ENCODE measurements around the gene TUBA1B. TPM values are rescaled to one million over a fixed set of nuclear protein-coding genes. Genes with fewer than 3 reads are reported as not detected.

The TUBA1B gene
- total and polyA plus RNA-seq, 2 donors: 941 to 999 TPM

GRCh38 chr12:49109641-49110463, 21.3 kb downstream of the TUBA1B start:
- WGBS: 3% methylated on average over 33 of the region's 33 CpGs
- DNase-seq (ENCODE audit: extremely low spot score): no peak
- Histone ChIP-seq H3K27ac (ENCODE audit: low read depth) (peak overlapping the region; percentile 85), H3K36me3 (ENCODE audit: insufficient read depth) (peaks cover 3% of the 10 kb centered on the region), H3K4me1 (ENCODE audit: insufficient read depth) (peaks cover 3% of the 10 kb centered on the region), H3K4me3 (ENCODE audit: low read depth, low read length) (peak overlapping the region; percentile 82)

- Histone ChIP-seq H3K36me3 (ENCODE audit: insufficient read depth) (peaks cover 3% of the 10 kb centered on the region), H3K4me3 (ENCODE audit: low read depth, low read length) (peak overlapping the region; percentile 82), H3K4me1 (ENCODE audit: insufficient read depth) (peaks cover 3% of the 10 kb centered on the region), H3K27ac (ENCODE audit: low read depth) (peak overlapping the region; percentile 74)
- DNase-seq (ENCODE audit: extremely low spot score): no peak
- 9% methylated on average over 4 of the region's 4 CpGs for WGBS
Measured at GRCh38 chr12:49108958-49109404, 22.2 kb downstream of the TUBA1B start.

GRCh38 chr12:49105504-49106084, 25.6 kb downstream of the TUBA1B start:
- H3K4me1 ChIP-seq (ENCODE audit: insufficient read depth): peaks cover 3% of the 10 kb centered on the region
- 67% methylated on average over 9 of the region's 9 CpGs for WGBS
- DNase-seq (ENCODE audit: extremely low spot score): no peak
- no peak overlapping the region for H3K27ac ChIP-seq (ENCODE audit: low read depth)
- no peak overlapping the region for H3K4me3 ChIP-seq (ENCODE audit: low read depth, low read length)
- peaks cover 7% of the 10 kb centered on the region for H3K36me3 ChIP-seq (ENCODE audit: insufficient read depth)

DNA sequence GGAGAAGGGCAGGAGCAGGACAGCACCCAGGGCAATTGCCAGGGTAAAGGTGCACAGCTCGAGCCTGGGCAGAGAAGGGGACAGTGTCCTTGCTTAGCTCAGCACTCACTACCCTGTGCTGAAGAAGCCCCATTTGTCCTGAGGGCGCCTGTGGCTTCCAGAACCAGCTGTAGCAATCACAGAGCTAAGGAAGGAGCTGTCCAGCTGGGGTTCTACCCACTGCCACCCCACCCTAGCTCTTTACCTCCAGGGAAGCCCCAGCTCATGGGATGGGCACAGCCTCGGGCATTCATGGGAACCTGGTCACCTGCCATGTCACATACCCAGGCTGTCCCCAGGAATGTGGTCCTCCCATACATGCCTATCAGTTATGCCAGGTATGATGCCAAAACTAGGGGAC, 26.4 kb downstream of the TUBA1B start:
- peaks cover 3% of the 10 kb centered on the region for H3K4me1 ChIP-seq (ENCODE audit: insufficient read depth)
- no peak overlapping the region for H3K4me3 ChIP-seq (ENCODE audit: low read depth, low read length)
- DNase-seq (ENCODE audit: extremely low spot score): no peak
- peaks cover 7% of the 10 kb centered on the region for H3K36me3 ChIP-seq (ENCODE audit: insufficient read depth)
- no peak overlapping the region for H3K27ac ChIP-seq (ENCODE audit: low read depth)
- 89% methylated on average over 3 of the region's 3 CpGs for WGBS

DNA sequence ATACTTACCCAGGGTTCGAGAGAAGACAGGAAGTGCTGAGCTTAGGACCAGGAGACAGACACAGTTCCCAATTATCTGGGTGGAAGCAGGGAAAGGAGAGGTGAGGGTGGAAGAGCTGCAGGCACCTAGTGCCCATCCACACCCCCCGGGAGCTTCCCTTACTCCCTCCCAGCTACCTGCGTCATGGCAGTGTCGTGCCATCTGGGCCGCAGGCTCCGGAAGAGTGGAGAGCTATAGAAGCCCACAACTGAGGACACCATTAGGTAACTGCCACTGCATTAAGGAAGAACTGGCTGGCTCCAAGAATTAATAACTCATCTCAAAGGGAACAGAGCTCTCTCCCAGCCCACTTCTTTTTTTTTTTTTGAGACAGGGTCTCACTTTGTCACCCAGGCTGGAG, 30.8 kb downstream of the TUBA1B start:
- no peaks in the 10 kb centered on the region for H3K4me1 ChIP-seq (ENCODE audit: insufficient read depth)
- WGBS: 90% methylated on average over 6 of the region's 6 CpGs
- no peak overlapping the region for H3K4me3 ChIP-seq (ENCODE audit: low read depth, low read length)
- no peak overlapping the region for H3K27ac ChIP-seq (ENCODE audit: low read depth)
- DNase-seq (ENCODE audit: extremely low spot score): no peak
- H3K36me3 ChIP-seq (ENCODE audit: insufficient read depth): peaks cover 5% of the 10 kb centered on the region

GRCh38 chr12:49098703-49099102, 32.5 kb downstream of the TUBA1B start:
- H3K36me3 ChIP-seq (ENCODE audit: insufficient read depth): peaks cover 5% of the 10 kb centered on the region

GRCh38 chr12:49098035-49098451, 33.2 kb downstream of the TUBA1B start:
- Histone ChIP-seq H3K4me3 (ENCODE audit: low read depth, low read length) (no peak overlapping the region), H3K36me3 (ENCODE audit: insufficient read depth) (peaks cover 5% of the 10 kb centered on the region), H3K4me1 (ENCODE audit: insufficient read depth) (no peaks in the 10 kb centered on the region), H3K27ac (ENCODE audit: low read depth) (no peak overlapping the region)
- no peak for DNase-seq (ENCODE audit: extremely low spot score)
- 61% methylated on average over 4 of the region's 4 CpGs for WGBS

More at GRCh38 chr12:49098703-49099102, 32.5 kb downstream of the TUBA1B start:
- Histone ChIP-seq H3K27ac (ENCODE audit: low read depth) (no peak overlapping the region), H3K4me3 (ENCODE audit: low read depth, low read length) (no peak overlapping the region), H3K4me1 (ENCODE audit: insufficient read depth) (no peaks in the 10 kb centered on the region)
- no peak for DNase-seq (ENCODE audit: extremely low spot score)
- 88% methylated on average over 2 of the region's 2 CpGs for WGBS

DNA sequence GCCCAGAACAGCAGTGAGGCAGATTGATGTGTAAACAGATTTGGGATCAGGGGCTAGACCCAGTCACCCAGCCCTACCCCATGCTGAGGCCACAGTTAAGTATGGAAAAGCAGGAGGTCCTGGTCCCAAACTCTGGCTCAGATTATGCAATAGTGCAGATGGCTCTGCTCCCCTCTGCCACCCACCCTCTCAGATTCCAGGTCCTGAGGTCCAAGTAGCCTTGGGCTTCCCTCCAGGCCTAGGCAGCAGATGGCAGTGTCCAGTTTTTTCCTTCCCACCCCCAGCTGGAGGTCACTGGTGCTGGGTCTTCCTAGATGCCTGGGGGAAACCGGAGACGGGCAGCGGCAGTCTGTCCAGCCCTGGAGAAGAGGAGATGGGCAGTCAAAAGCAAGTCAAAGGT, 33.8 kb downstream of the TUBA1B start:
- H3K4me3 ChIP-seq (ENCODE audit: low read depth, low read length): no peak overlapping the region
- no peak for DNase-seq (ENCODE audit: extremely low spot score)
- no peaks in the 10 kb centered on the region for H3K4me1 ChIP-seq (ENCODE audit: insufficient read depth)
- H3K27ac ChIP-seq (ENCODE audit: low read depth): no peak overlapping the region
- 82% methylated on average over 3 of the region's 3 CpGs for WGBS
- H3K36me3 ChIP-seq (ENCODE audit: insufficient read depth): peaks cover 4% of the 10 kb centered on the region

GRCh38 chr12:49094975-49095365, 36.2 kb downstream of the TUBA1B start:
- no peak overlapping the region for H3K27ac ChIP-seq (ENCODE audit: low read depth)
- 74% methylated on average over 2 of the region's 2 CpGs for WGBS
- no peak for DNase-seq (ENCODE audit: extremely low spot score)
- no peaks in the 10 kb centered on the region for H3K4me1 ChIP-seq (ENCODE audit: insufficient read depth)
- no peak overlapping the region for H3K4me3 ChIP-seq (ENCODE audit: low read depth, low read length)
- peaks cover 2% of the 10 kb centered on the region for H3K36me3 ChIP-seq (ENCODE audit: insufficient read depth)

DNA sequence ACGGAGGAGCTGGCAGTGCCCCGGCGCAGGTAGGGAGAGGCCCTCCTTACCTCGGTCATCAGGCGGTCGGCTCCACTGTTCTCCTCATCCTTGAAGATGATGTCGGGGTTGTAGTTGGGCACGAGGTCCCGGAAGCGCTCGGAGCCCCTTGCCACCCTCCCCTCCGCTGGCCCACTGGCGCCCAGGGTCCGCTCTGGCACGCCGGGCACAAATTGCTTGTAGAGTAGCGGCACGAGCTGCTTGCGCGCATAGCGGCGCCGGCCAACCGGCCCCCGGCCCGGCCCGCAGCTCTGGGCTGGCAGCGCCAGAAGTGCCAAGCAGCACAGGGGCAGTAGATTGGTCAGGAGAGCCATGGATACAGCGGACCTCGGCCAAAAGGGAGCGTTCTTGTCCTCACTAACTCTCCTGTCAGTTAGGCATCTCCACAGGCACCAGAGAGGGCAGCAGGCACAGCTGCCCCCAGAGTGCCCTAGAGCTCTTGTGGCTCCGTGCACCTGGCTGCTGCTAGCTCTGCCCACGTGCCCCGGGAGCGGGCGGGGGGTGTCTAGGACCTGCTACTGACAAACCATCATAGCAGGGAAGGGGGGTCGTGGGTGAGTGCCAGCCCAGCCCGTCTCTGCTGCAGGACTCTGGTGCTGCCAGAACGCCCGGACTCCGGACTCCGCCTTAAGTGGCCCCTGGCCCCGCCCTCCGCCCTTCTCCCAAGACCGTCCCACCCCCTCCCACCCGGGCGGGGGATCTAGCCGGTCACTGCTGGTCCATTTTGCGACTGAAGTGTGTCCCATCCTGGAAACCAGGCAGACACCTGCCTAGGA, 36.8 kb downstream of the TUBA1B start, which contains the start of gene DHH:
Gene DHH (minus strand): TSS at position 642 of the 815 bp plus-strand sequence. CDS start 289 bp downstream, at position 353.
- Histone ChIP-seq H3K4me1 (ENCODE audit: insufficient read depth) (no peaks in the 10 kb centered on the region), H3K27ac (ENCODE audit: low read depth) (no peak within 1 kb of the TSS), H3K4me3 (ENCODE audit: low read depth, low read length) (no peak within 1 kb of the TSS), H3K36me3 (ENCODE audit: insufficient read depth) (peaks cover 2% of the 10 kb centered on the region)
- WGBS: 3% methylated on average over 49 of the region's 49 CpGs
- DNase-seq (ENCODE audit: extremely low spot score): no peak

DNA sequence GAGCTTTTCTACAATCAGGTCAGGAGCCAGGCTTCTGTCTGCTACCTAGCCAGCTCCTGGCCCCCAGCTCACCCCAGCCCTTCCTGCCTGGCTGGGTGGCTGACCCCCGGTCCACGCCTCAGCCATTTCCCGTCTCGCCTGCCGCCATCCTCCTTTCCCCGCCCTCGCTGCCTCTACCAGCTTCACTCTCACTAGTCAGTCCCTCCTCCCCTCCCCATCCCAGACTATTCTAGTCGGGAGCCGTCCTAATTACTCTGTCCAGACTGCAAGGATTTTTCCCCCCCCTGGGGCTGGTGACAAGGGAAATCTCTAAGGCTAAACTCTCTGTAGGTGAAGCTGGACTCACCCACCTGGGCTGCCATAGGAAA, 37.4 kb downstream of the TUBA1B start:
- DNase-seq (ENCODE audit: extremely low spot score): no peak
- Histone ChIP-seq H3K4me3 (ENCODE audit: low read depth, low read length) (no peak overlapping the region), H3K36me3 (ENCODE audit: insufficient read depth) (no peaks in the 10 kb centered on the region), H3K27ac (ENCODE audit: low read depth) (no peak overlapping the region), H3K4me1 (ENCODE audit: insufficient read depth) (no peaks in the 10 kb centered on the region)
- 5% methylated on average over 9 of the region's 9 CpGs for WGBS

DNA sequence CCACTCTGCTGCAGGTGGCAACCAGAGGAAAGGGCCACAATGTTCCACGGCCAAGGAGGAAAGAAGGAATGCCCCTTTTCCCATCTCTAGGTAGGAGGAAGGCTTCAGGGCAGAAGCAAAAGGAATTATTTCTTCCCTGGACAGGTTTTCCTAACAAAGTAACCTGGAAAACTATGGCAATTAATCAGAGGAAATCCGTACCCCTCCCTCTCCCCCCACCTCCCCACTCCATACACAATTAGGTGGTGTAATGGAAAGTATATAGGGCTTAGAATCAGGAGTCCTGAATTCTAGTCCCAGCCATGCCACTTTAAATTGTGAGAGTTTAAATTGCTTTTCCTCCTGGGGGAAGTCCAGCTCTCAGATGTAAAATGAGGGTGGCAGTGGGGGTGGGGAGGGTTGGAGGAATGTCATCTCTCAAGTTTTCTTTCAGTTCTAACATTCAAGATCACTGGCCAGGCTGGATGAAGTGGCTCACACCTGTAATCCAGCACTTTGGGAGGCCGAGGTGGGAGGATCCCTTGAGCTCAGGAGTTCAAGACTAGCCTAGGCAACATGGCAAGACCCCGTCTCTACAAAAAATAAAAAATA, 38.3 kb downstream of the TUBA1B start:
- Histone ChIP-seq H3K36me3 (ENCODE audit: insufficient read depth) (no peaks in the 10 kb centered on the region), H3K4me1 (ENCODE audit: insufficient read depth) (no peaks in the 10 kb centered on the region), H3K27ac (ENCODE audit: low read depth) (no peak overlapping the region), H3K4me3 (ENCODE audit: low read depth, low read length) (no peak overlapping the region)
- no peak for DNase-seq (ENCODE audit: extremely low spot score)
- 55% methylated on average over 4 of the region's 4 CpGs for WGBS

- no peaks in the 10 kb centered on the region for H3K4me1 ChIP-seq (ENCODE audit: insufficient read depth)
- peak overlapping the region; percentile 10 for H3K4me3 ChIP-seq (ENCODE audit: low read depth, low read length)
- H3K36me3 ChIP-seq (ENCODE audit: insufficient read depth): no peaks in the 10 kb centered on the region
- DNase-seq (ENCODE audit: extremely low spot score): no peak
- no peak overlapping the region for H3K27ac ChIP-seq (ENCODE audit: low read depth)
- 6% methylated on average over 32 of the region's 32 CpGs for WGBS
Measured at GRCh38 chr12:49092086-49092815, 38.9 kb downstream of the TUBA1B start.

All from urinary bladder (tissue), 4 donors.